Fibroblast of the aortic adventitia (primary cell): ENCODE results near the gene PCSK5. TPM values are rescaled to one million over a fixed set of nuclear protein-coding genes. Genes with fewer than 3 reads are reported as not detected.

Experiments used
- DNase-seq: peaks from one replicate; pipeline ENCODE4 v3.0.0-alpha.2; 2010; ENCODE audit warnings: low read depth
- H3K4me3 ChIP-seq: 2 replicates; pipeline ENCODE4 v1.5.1; 2011; ENCODE audit warnings: low read depth, mild to moderate bottlenecking, control low read depth, low read length, moderate library complexity
- total RNA-seq: library from RNA; depleted of rRNA; stranded (reverse); fragments of >200 nt; gene quantifications from 2 replicates; pipeline ENCODE4 v1.2.3, GENCODE V29; 2012; ENCODE audit warnings: low replicate concordance
- TF ChIP-seq, protein P1 (sequence below): IDR thresholded peaks from 2 replicates; pipeline ENCODE4 v1.5.1; 2011; ENCODE audit warnings: mild to moderate bottlenecking, low read length, control low read depth, inconsistent platforms; ENCODE audit not compliant: insufficient read depth

The PCSK5 gene
- total RNA-seq, 1 donor = 3.6 TPM

- H3K4me3 ChIP-seq = no peak overlapping the region
- TF ChIP-seq, protein P1, sequence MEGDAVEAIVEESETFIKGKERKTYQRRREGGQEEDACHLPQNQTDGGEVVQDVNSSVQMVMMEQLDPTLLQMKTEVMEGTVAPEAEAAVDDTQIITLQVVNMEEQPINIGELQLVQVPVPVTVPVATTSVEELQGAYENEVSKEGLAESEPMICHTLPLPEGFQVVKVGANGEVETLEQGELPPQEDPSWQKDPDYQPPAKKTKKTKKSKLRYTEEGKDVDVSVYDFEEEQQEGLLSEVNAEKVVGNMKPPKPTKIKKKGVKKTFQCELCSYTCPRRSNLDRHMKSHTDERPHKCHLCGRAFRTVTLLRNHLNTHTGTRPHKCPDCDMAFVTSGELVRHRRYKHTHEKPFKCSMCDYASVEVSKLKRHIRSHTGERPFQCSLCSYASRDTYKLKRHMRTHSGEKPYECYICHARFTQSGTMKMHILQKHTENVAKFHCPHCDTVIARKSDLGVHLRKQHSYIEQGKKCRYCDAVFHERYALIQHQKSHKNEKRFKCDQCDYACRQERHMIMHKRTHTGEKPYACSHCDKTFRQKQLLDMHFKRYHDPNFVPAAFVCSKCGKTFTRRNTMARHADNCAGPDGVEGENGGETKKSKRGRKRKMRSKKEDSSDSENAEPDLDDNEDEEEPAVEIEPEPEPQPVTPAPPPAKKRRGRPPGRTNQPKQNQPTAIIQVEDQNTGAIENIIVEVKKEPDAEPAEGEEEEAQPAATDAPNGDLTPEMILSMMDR = no peak
- no peak for DNase-seq
These were observed 93.0 kb downstream of the PCSK5 start for GRCh38 chr9:75983319-75984045.

- TF ChIP-seq, protein P1 = no peak
- DNase-seq = no peak
These were observed 95.0 kb downstream of the PCSK5 start for GRCh38 chr9:75985515-75985914.

GRCh38 chr9:75988663-75989062 lies 98.2 kb downstream of the PCSK5 start:
- DNase-seq = no peak
- TF ChIP-seq, protein P1 = no peak
- H3K4me3 ChIP-seq = no peak overlapping the region

More at GRCh38 chr9:75985515-75985914, 95.0 kb downstream of the PCSK5 start:
- H3K4me3 ChIP-seq = no peak overlapping the region

DNA sequence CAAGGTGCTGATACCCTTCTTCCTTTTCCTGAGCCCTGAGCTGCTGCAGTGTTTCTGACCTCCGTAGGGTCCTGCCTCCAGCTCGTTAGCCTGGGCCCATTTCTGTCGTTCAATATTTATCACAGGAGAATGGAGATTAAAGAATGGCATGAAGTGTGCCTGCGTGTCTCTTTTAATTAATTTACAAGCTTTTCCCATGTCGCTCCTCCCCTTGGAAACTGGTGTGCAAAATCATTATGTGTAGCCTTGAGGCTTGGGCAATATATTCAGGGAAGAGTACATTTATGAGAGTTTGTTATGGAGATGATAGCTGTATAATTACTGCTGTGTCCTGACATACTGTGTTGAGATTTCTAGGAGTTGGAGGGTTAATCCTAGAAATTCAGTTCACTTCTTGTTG lies 99.7 kb downstream of the PCSK5 start:
- no peak overlapping the region for H3K4me3 ChIP-seq
- DNase-seq = no peak
- TF ChIP-seq, protein P1 = no peak

GRCh38 chr9:75990576-75991304 lies 100.3 kb downstream of the PCSK5 start:
- no peak for DNase-seq
- no peak overlapping the region for H3K4me3 ChIP-seq
- TF ChIP-seq, protein P1 = no peak

- TF ChIP-seq, protein P1 = no peak
- no peak for DNase-seq
- no peak overlapping the region for H3K4me3 ChIP-seq
These were observed 102.2 kb downstream of the PCSK5 start for GRCh38 chr9:75992482-75993206.
